Keratinocyte (primary cell): Measurements from ENCODE around the gene HOXD10. TPM values are rescaled to one million over a fixed set of nuclear protein-coding genes. Genes with fewer than 3 reads are reported as not detected.

Experiments used
- DNase-seq: peaks from one replicate; pipeline ENCODE4 v3.0.0-alpha.2; 2011; ENCODE audit warnings: low read depth, missing footprints, low spot score
- FAIRE-seq: peaks from 2 replicates; lab custom pipeline; 2011; peaks lifted over from hg19 to GRCh38; lab: Jason Lieb, UNC
- H2AFZ ChIP-seq: 2 replicates; pipeline ENCODE4 v1.6.0; 2012; ENCODE audit warnings: low read length, control low read depth, inconsistent platforms; ENCODE audit not compliant: control insufficient read depth
- H3K27ac ChIP-seq: 2 replicates; pipeline ENCODE4 v1.5.1; 2011; ENCODE audit warnings: low read length; ENCODE audit not compliant: control insufficient read depth, insufficient read depth
- H3K27me3 ChIP-seq: 3 replicates; pipeline ENCODE4 v1.6.0; 2011; ENCODE audit warnings: low read length; ENCODE audit not compliant: control insufficient read depth, insufficient read depth; ENCODE audit errors: extremely low read depth
- H3K36me3 ChIP-seq, 2 experiments: 2 replicates in 1 of 2; 3 replicates in 1 of 2; pipeline ENCODE4 v1.5.1; 2011; ENCODE audit warnings: low read length in 2 of 2, mild to moderate bottlenecking in 1 of 2; ENCODE audit not compliant: control insufficient read depth in 2 of 2, insufficient read depth in 2 of 2; ENCODE audit errors: extremely low read depth in 1 of 2
- H3K4me1 ChIP-seq: 3 replicates; pipeline ENCODE4 v1.5.1; 2011; ENCODE audit warnings: low read length; ENCODE audit not compliant: control insufficient read depth, insufficient read depth; ENCODE audit errors: extremely low read depth
- H3K4me2 ChIP-seq: 3 replicates; pipeline ENCODE4 v1.6.0; 2011; ENCODE audit warnings: low read depth, low read length; ENCODE audit not compliant: control insufficient read depth, insufficient read depth; ENCODE audit errors: extremely low read depth
- H3K4me3 ChIP-seq, 3 experiments: fragments of 200-600 bp in 1 of 3; sonication (generic) in 1 of 3; 2 replicates in 2 of 3; 3 replicates in 1 of 3; pipeline ENCODE4 v1.5.1; 2011 to 2016; ENCODE audit warnings: low read length in 3 of 3, mild to moderate bottlenecking in 3 of 3, control low read depth in 2 of 3, inconsistent platforms in 1 of 3, low read depth in 1 of 3, mixed read lengths in 1 of 3, mixed run types in 1 of 3, moderate library complexity in 1 of 3; ENCODE audit not compliant: control insufficient read depth in 2 of 3, insufficient read depth in 2 of 3; ENCODE audit errors: extremely low read depth in 1 of 3
- H3K79me2 ChIP-seq: 2 replicates; pipeline ENCODE4 v1.6.0; 2012; ENCODE audit warnings: low read length; ENCODE audit not compliant: control insufficient read depth, insufficient read depth
- H3K9ac ChIP-seq: 3 replicates; pipeline ENCODE4 v1.6.0; 2011; ENCODE audit warnings: low read length; ENCODE audit not compliant: control insufficient read depth, insufficient read depth; ENCODE audit errors: extremely low read depth
- H3K9me1 ChIP-seq: 3 replicates; pipeline ENCODE4 v1.6.0; 2011; ENCODE audit warnings: low read length; ENCODE audit not compliant: control insufficient read depth, insufficient read depth; ENCODE audit errors: extremely low read depth
- H3K9me3 ChIP-seq: 2 replicates; pipeline ENCODE4 v1.5.1; 2012; ENCODE audit warnings: low read depth, low read length; ENCODE audit not compliant: control insufficient read depth
- H4K20me1 ChIP-seq: 3 replicates; pipeline ENCODE4 v1.6.0; 2011; ENCODE audit warnings: low read length; ENCODE audit not compliant: control insufficient read depth, insufficient read depth; ENCODE audit errors: extremely low read depth
- CTCF ChIP-seq, 3 experiments: IDR thresholded peaks in 1 of 3; conservative IDR thresholded peaks in 1 of 3; optimal IDR thresholded peaks in 1 of 3; 2 replicates in 2 of 3; 3 replicates in 1 of 3; pipeline versions ENCODE3 to v1.5.1; 2011; ENCODE audit warnings: low read length in 3 of 3, mild to moderate bottlenecking in 3 of 3, moderate library complexity in 2 of 3, control low read depth in 1 of 3, inconsistent platforms in 1 of 3; ENCODE audit not compliant: insufficient read depth in 2 of 3; ENCODE audit errors: extremely low read depth in 1 of 3
- EZH2 ChIP-seq: IDR thresholded peaks from one replicate; pipeline ENCODE4 v1.6.1; 2012; ENCODE audit warnings: inconsistent platforms, mild to moderate bottlenecking, low read length, moderate library complexity
- dilution Hi-C: fragments of 300-500 bp; cut with MboI; formaldehyde crosslinking; loops from one replicate; pipeline ENCODE4 v1.7.0; 2020; ENCODE audit warnings: low sequenced_read_pairs; ENCODE audit not compliant: extremely low pct_ligation_motif_present
- polyA plus RNA-seq, 5 experiments: library from polyadenylated mRNA; depleted of rRNA in 3 of 5; stranded (reverse) in 3 of 5; stranded (forward) in 1 of 5; unstranded in 1 of 5; fragments of >200 nt; gene quantifications; 1 replicate in 1 of 5; 2 replicates in 3 of 5; 3 replicates in 1 of 5; pipeline versions ENCODE4 v1.2.1 to v1.2.3, GENCODE V29; 2011 to 2012; ENCODE audit warnings: missing spikeins in 2 of 5, low read depth in 1 of 5, low replicate concordance in 1 of 5

The HOXD10 gene
- polyA plus RNA-seq, 1 donor (not counting 4 experiments of a cell fraction or from before 2014, with no cell fraction given), result not detected

GRCh38 chr2:176164611-176165369 lies 48.2 kb downstream of the HOXD10 start:
- TF ChIP-seq CTCF (optimal IDR thresholded peaks at IDR 0.05 in 1 of 3, IDR thresholded peaks at IDR 0.05 in 1 of 3, conservative IDR thresholded peaks at IDR 0.05 in 1 of 3; ENCODE audit: extremely low read depth in 1 of 3, insufficient read depth in 2 of 3, low read length in 3 of 3) (no peak), EZH2 (peak; percentile 33)
- Histone ChIP-seq H3K9me3 (peaks cover 2% of the 10 kb centered on the region), H3K9me1 (no peaks in the 10 kb centered on the region), H3K36me3 (no peaks in the 10 kb centered on the region), H3K4me3 (no peak overlapping the region), H3K27ac (no peak overlapping the region), H4K20me1 (no peaks in the 10 kb centered on the region), H2AFZ (no peak overlapping the region), H3K79me2 (no peaks in the 10 kb centered on the region), H3K27me3 (peaks cover 76% of the 10 kb centered on the region), H3K4me2 (no peak overlapping the region), H3K4me1 (no peaks in the 10 kb centered on the region), H3K9ac (no peak overlapping the region)
- no peak for FAIRE-seq
- dilution Hi-C loops, result loop anchor here (25.0 kb wide), 1 partner anchor 473 kb away; no protein-coding TSS in a partner anchor
- DNase-seq, result no peak

GRCh38 chr2:176165370-176166050 lies 48.9 kb downstream of the HOXD10 start:
- dilution Hi-C loops, result loop anchor here (25.0 kb wide), 1 partner anchor 472 kb away; no protein-coding TSS in a partner anchor
- Histone ChIP-seq H3K4me3 (no peak overlapping the region), H2AFZ (no peak overlapping the region), H3K36me3 (no peaks in the 10 kb centered on the region), H3K27ac (no peak overlapping the region), H3K27me3 (peaks cover 74% of the 10 kb centered on the region), H3K79me2 (no peaks in the 10 kb centered on the region), H3K4me2 (no peak overlapping the region), H3K9me1 (no peaks in the 10 kb centered on the region), H3K4me1 (no peaks in the 10 kb centered on the region), H4K20me1 (no peaks in the 10 kb centered on the region), H3K9ac (no peak overlapping the region), H3K9me3 (peaks cover 2% of the 10 kb centered on the region)
- no peak for TF ChIP-seq EZH2
- TF ChIP-seq CTCF (optimal IDR thresholded peaks at IDR 0.05 in 1 of 3, IDR thresholded peaks at IDR 0.05 in 1 of 3, conservative IDR thresholded peaks at IDR 0.05 in 1 of 3; ENCODE audit: extremely low read depth in 1 of 3, insufficient read depth in 2 of 3, low read length in 3 of 3), result no peak
- no peak for DNase-seq
- no peak for FAIRE-seq
